Breast epithelium (tissue), 4 donors: Measurements from ENCODE around the gene BORCS6. TPM values are rescaled to one million over a fixed set of nuclear protein-coding genes. Genes with fewer than 3 reads are reported as not detected.

Source experiments
- DNase-seq, 2 donors: peaks; one replicate each; pipeline ENCODE4 v3.0.0-alpha.2; 2019; ENCODE audit warnings: low spot score in 2 of 2
- H3K27ac ChIP-seq, 2 donors: fragments of 200-600 bp; sonication (generic) in 1 of 2; one replicate each; pipeline ENCODE4 v1.5.1; 2016 to 2019; ENCODE audit warnings: mild to moderate bottlenecking in 1 of 2
- H3K27me3 ChIP-seq, 2 donors: fragments of 200-600 bp; sonication (generic) in 1 of 2; one replicate each; pipeline versions ENCODE4 v1.5.1 to v1.6.0; 2017 to 2019; ENCODE audit warnings: control low read depth in 1 of 2, mild to moderate bottlenecking in 1 of 2
- H3K36me3 ChIP-seq: fragments of 200-600 bp; one replicate; pipeline ENCODE4 v1.5.1; 2019
- H3K4me1 ChIP-seq, 2 donors: fragments of 200-600 bp; sonication (generic); one replicate each; pipeline ENCODE4 v1.5.1; 2016 to 2019; ENCODE audit warnings: control low read depth in 1 of 2
- H3K4me3 ChIP-seq, 3 donors: fragments of 200-600 bp; sonication (generic); 1 replicate in 2 of 3; 2 replicates in 1 of 3; pipeline ENCODE4 v1.5.1; 2016 to 2019; ENCODE audit warnings: mild to moderate bottlenecking in 3 of 3, moderate library complexity in 2 of 3
- H3K9me3 ChIP-seq, 2 donors: fragments of 200-600 bp; sonication (generic) in 1 of 2; one replicate each; pipeline ENCODE4 v1.5.1; 2016 to 2019; ENCODE audit warnings: control low read depth in 1 of 2
- POLR2A ChIP-seq: fragments of 450-650 bp; IDR thresholded peaks from one replicate; pipeline ENCODE4 v1.6.1; 2016; ENCODE audit warnings: antibody characterized with exemption, mild to moderate bottlenecking, moderate library complexity
- POLR2AphosphoS5 ChIP-seq, 3 donors: sonication (generic); formaldehyde crosslinking; IDR thresholded peaks; one replicate each; pipeline ENCODE4 v1.6.1; 2017; ENCODE audit warnings: antibody characterized with exemption in 3 of 3
- intact Hi-C: fragments of 100-400 bp; cut with DNase I; formaldehyde crosslinking; loops from one replicate; pipeline ENCODE4 v1.15.1; 2023; ENCODE audit warnings: low total_unique reads
- total RNA-seq, 3 donors: library from RNA; depleted of rRNA; stranded (reverse); fragments of >200 nt; gene quantifications; one replicate each; pipeline ENCODE4 v1.1.0, GENCODE V29; 2016
- TF ChIP-seq, protein P1 (sequence below), 3 donors: fragments of 450-650 bp; IDR thresholded peaks; one replicate each; pipeline ENCODE4 v1.5.1; 2016 to 2017; ENCODE audit warnings: antibody characterized with exemption in 3 of 3, mild to moderate bottlenecking in 3 of 3, moderate library complexity in 3 of 3

BORCS6 gene
- total RNA-seq, 3 donors from 2014 or later = 8.5 to 11.5 (median 10.8) TPM

DNA sequence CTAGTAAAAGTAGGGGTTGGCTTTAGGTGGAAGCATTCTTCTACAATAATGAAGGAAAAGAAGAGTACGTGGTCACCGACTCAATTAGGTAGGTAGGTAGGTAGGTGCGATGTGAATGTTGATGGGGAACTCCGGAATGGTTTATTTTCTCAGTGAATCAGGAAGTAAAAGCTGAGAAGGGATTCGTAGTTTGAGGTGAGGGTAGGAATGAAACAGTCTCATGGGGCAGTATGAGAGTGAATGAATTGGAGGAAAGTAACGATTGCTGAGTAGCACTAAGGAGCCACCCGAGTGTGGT, 51.7 kb downstream of the BORCS6 start:
- Histone ChIP-seq H3K27ac (peak overlapping the region; percentile 87 to 92), H3K27me3 (no peaks in the 10 kb centered on the region), H3K9me3 (no peaks in the 10 kb centered on the region), H3K4me1 (peaks cover 0 to 7% of the 10 kb centered on the region in 2 donors), H3K36me3 (peaks cover 8% of the 10 kb centered on the region), H3K4me3 (peak overlapping the region in 2 of 3 donors; percentile 32 to 52)
- TF ChIP-seq, protein P1, sequence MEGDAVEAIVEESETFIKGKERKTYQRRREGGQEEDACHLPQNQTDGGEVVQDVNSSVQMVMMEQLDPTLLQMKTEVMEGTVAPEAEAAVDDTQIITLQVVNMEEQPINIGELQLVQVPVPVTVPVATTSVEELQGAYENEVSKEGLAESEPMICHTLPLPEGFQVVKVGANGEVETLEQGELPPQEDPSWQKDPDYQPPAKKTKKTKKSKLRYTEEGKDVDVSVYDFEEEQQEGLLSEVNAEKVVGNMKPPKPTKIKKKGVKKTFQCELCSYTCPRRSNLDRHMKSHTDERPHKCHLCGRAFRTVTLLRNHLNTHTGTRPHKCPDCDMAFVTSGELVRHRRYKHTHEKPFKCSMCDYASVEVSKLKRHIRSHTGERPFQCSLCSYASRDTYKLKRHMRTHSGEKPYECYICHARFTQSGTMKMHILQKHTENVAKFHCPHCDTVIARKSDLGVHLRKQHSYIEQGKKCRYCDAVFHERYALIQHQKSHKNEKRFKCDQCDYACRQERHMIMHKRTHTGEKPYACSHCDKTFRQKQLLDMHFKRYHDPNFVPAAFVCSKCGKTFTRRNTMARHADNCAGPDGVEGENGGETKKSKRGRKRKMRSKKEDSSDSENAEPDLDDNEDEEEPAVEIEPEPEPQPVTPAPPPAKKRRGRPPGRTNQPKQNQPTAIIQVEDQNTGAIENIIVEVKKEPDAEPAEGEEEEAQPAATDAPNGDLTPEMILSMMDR (IDR thresholded peaks at IDR 0.05) = no peak
- TF ChIP-seq POLR2AphosphoS5 (IDR thresholded peaks at IDR 0.05) (no peak), POLR2A (no peak)
- intact Hi-C loops = loop anchor here (10.0 kb wide), 1 partner anchor 76 kb away; the partner anchor contains the start of gene AURKB
- no peak for DNase-seq

Other genes starting within 250 kb of the BORCS6 start
- under 1 TPM in 1 of 3 donors, not detected in 2; 0.15 TPM for gene GUCY2D, start 187.6 kb downstream of the BORCS6 start, total RNA-seq
- gene ALOX15B, start 151.1 kb downstream of the BORCS6 start, total RNA-seq = 10 to 100 TPM in 2 of 3 donors, 1 to 10 TPM in 1; 3.3 to 38.3 (median 12.3) TPM
- not detected for gene ALOX12B, start 102.5 kb downstream of the BORCS6 start, total RNA-seq
- under 1 TPM in 1 of 3 donors, not detected in 2; 0.73 TPM for gene ALOXE3, start 71.7 kb downstream of the BORCS6 start, total RNA-seq
- not detected for gene HES7, start 66.1 kb downstream of the BORCS6 start, total RNA-seq
- gene PER1, start 37.8 kb downstream of the BORCS6 start, total RNA-seq = 100 to 1,000 TPM in 2 of 3 donors, 10 to 100 TPM in 1; 97.3 to 167 (median 115) TPM
- gene VAMP2, start 27.2 kb downstream of the BORCS6 start, total RNA-seq = 10 to 100 TPM; 21.8 to 30.2 (median 28.1) TPM
- 10 to 100 TPM; 15.7 to 83.1 (median 41.0) TPM for gene TMEM107, start 13.8 kb downstream of the BORCS6 start, total RNA-seq
- 1 to 10 TPM in 2 of 3 donors, under 1 TPM in 1; 0.44 to 3.8 (median 1.6) TPM for gene AURKB, start 20.4 kb upstream of the BORCS6 start, total RNA-seq
- gene CTC1, start 57.9 kb upstream of the BORCS6 start, total RNA-seq = 10 to 100 TPM; 12.8 to 35.7 (median 32.1) TPM
- 10 to 100 TPM; 10.2 to 23.6 (median 18.7) TPM for gene PFAS, start 59.1 kb upstream of the BORCS6 start, total RNA-seq
- 10 to 100 TPM; 22.1 to 25.2 (median 23.1) TPM for gene RANGRF, start 98.5 kb upstream of the BORCS6 start, total RNA-seq
- 1 to 10 TPM in 2 of 3 donors, under 1 TPM in 1; 0.96 to 4.7 (median 3.3) TPM for gene SLC25A35, start 105.2 kb upstream of the BORCS6 start, total RNA-seq
- 10 to 100 TPM in 2 of 3 donors, 1 to 10 TPM in 1; 2.9 to 75.4 (median 11.5) TPM for gene ARHGEF15, start 120.1 kb upstream of the BORCS6 start, total RNA-seq
- gene ODF4, start 149.7 kb upstream of the BORCS6 start, total RNA-seq = not detected
- gene RPL26, start 193.0 kb upstream of the BORCS6 start, total RNA-seq = 1,000 to 10,000 TPM; 3,666 to 5,219 (median 4,419) TPM
- not detected for gene RNF222, start 207.6 kb upstream of the BORCS6 start, total RNA-seq
- 10 to 100 TPM; 51.1 to 80.6 (median 61.4) TPM for gene NDEL1, start 245.7 kb upstream of the BORCS6 start, total RNA-seq